Tongue (tissue), 2 donors: ENCODE results near the gene NEURL3. TPM values are rescaled to one million over a fixed set of nuclear protein-coding genes. Genes with fewer than 3 reads are reported as not detected.
"Not testable (repeated sequence)": the region's sequence is repeated elsewhere in the genome, so short reads cannot be mapped to it uniquely, and the experiment has no call there.

ENCODE experiments used
- DNase-seq: peaks from one replicate; pipeline ENCODE4 v3.0.0-alpha.2; 2015
- total RNA-seq: library from RNA; depleted of rRNA; stranded (reverse); fragments of >200 nt; gene quantifications from one replicate; pipeline ENCODE4 v1.2.3, GENCODE V29; 2014

NEURL3 gene
- 2.7 TPM for total RNA-seq

DNA sequence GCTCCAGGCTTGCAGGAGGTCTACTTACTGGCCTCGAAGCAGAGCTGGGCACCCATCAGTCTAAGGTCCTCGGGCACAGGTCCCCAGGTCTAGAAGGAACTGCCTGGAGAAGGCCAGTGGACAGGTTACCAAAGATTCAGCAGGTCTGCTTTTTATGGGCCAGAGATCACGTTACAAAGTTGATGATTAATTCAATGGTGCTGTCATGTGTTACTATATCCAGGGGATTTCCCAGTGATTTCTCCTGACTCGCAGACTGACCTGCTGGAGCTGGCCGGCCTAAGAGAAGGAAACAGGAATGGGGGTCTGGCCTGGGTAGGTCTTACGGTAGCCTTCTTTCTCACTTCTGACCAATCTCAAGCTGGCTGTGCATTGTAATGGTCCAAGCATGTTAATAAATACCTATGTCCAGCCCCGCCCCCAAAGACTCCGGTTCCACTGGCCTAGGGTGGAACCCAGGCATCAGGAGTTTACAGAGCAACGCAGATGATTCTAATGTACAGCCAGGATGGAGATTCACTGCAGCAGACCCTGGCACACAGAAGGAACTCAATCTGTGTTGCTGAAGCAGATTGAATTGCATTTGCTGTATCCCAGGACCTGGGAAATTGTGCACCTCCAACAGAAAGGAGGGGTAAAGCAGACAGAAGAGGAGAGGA is at the start of gene NEURL3:
NEURL3 (minus strand) TSS at position 127 of the 659 bp plus-strand sequence; CDS start at position 56, 71 bp downstream.
- DNase-seq: no peak

DNA sequence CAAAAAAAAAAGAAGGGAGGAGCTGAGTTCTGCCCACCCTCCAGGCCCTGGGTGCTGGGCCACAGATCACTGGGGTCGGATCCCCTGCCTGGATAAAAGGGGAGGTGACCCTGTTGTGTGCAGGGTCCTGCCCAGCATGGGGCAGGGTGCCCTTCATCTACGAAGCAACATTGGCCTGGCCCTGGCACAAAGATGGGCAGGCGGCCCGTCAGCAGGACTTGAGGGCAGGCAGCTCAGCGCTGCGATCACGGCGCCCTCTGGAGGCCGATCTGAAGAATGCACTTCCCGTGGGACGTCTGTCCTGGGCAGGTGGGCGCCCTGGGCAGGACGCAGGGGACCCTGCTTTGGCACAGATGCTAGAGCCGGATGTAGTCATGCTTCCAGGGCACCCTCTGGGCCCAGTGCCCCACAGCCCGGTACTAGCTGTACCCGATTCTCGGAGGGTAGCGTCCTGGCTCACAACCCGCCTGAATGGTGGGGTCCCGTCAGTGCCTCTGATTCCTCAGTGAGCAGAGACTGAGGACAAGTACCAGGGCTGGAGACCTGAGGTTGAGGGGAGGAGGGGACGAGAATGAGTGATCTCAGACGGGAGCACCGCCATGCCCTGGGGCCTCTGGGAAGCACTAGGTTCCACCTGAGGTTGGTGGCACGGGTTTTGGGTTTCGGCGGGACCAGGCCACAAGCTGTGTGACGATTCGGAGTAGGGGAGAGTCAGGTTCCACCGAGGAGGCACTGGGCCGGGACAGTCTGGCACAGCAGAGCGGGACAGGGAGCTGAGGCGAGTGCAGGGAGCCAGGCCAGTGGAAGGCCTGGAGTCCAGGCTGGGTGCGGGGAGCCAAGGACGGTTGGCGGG is 49.4 kb upstream of the NEURL3 start:
- DNase-seq: peak; percentile 75

DNA sequence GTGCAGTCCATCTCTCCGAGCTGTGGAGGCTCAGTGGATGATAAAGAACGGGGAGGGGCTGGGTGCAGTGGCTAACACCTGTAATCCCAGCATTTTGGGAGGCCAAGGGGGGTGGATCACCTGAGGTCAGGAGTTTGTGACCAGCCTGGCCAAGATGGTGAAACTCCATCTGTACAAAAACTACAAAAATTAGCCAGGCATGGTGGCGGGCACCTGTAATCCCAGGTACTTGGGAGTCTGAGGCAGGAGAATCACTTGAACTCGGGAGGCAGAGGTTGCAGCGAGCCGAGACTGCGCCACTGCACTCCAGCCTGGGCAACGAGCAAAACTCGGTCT is 48.8 kb upstream of the NEURL3 start:
- DNase-seq: not testable (repeated sequence)

DNA sequence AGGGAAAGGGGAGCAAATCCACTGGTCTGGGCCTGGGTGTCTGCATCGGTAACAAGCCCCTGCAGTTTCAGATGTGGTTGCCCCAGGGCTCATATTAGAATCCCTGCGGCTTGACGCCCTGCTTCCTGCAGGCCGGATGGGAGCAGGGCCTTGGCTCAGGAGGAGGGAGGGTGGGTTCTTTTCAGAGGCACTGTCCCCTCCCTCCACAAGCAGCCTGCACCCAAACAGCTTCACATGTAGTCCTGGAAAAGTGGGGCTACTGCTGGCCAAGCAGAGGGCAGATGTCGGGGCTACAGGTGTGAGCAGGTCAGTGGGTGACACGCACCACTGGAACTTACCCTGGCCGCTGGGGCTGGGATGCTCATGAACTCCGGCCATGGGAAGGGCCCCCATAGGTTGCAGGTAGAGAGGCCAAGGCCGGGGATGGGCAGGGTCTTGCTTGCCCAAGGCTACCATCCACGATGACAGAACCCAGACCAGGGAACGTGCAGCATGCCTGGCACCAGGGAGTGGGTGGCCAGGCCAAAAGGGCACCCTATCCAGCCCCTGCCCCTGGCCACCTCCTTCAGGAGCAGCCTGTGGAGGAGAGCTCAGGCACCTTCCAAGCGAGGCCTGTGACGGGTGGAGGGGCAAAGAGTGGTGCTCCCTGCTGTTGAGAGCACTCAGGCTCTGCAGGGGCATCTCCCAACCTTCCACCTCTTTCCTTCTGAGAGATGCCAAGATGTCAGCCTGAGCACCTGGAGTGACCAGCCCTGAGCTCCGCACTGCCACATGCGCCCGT is 48.2 kb upstream of the NEURL3 start:
- no peak for DNase-seq

- DNase-seq: no peak
These were observed 47.4 kb upstream of the NEURL3 start for GRCh38 chr2:96552315-96553175.

DNA sequence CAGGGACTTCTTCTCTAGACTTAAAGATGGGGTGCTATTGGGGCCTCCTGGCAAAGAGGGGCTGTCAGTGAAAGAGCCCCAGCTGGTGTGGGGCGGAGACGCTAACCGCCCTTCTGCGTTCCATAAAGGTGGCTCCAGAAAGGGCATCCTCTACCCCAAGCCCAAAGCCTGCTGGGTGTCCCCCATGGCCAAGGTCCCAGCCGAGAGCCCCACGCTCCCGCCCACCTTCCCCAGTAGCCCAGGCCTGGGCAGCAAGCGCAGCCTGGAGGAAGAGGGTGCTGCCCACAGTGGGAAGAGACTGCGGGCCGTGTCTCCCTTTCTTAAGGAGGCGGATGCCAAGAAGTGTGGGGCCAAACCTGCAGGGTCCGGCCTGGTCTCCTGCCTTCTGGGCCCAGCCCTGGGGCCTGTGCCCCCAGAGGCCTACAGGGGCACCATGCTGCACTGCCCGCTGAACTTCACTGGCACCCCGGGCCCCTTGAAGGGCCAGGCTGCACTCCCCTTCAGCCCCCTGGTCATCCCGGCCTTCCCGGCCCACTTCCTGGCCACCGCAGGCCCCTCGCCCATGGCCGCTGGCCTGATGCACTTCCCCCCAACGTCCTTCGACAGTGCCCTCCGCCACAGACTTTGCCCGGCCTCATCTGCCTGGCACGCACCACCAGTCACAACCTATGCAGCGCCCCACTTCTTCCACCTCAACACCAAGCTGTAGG is 46.6 kb upstream of the NEURL3 start:
- DNase-seq: no peak

DNA sequence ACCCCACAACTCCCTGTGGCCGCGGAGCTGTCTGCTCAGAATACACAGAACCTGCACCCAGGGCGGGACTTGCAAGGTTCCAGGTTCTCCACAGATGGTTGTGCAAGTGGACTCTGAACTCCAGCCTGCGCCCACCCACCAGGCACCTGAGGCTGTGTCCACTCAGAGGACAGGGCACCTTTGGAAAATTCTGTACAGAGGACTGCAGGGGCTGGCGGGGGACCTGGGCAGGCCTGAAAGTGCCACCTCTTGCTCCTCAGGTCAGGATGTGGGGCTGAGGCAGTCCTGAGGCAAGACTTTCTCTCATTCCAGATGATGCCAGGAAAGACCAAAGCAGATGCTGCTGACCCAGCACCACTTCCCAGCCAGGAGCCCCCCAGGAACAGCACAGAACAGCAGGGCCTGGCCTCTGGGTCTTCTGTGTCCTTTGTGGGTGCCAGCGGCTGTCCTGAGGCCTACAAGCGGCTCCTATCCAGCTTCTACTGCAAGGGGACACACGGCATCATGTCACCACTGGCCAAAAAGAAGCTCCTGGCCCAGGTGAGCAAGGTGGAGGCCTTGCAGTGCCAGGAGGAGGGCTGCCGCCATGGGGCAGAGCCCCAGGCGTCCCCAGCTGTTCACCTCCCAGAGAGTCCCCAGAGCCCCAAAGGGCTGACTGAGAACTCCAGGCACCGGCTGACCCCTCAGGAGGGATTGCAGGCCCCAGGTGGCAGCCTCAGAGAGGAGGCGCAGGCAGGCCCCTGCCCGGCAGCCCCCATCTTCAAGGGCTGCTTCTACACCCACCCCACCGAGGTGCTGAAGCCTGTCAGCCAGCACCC is 45.8 kb upstream of the NEURL3 start:
- no peak for DNase-seq

DNA sequence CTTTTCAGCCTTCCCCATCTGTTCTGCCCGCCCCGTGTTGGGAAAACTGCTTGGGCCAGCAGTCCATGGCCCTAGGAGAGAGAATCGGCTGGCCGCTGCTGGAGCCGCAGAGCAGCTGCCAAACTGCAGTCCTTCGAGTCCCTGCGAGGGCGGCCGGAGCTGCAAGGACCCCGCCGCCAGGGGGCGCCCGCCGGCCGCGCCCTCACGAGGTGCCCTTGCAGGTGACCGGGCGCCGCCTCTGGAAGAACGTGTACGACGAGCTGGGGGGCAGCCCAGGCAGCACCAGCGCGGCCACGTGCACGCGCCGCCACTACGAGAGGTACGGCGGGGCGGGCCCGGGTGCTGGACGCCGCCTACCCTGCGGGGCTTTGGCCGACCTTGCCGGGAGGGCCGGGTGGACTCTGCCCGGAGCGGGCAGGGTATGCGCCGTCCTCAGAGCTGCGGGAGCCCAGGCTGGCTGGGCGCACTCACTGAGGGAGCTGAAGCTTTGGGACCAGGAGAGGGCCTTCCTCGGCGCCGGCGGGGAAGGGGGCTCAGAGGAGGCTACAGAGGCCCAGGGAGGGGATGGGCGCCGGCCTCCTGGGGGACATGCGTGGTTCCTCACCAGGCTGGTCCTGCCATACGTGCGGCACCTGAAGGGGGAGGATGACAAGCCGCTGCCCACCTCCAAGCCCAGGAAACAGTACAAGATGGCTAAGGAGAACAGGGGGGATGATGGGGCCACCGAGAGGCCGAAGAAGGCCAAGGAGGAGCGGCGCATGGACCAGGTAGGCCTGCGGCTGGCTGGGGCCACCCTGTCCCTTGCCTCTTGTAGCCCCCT is 45.0 kb upstream of the NEURL3 start:
- DNase-seq: no peak

DNA sequence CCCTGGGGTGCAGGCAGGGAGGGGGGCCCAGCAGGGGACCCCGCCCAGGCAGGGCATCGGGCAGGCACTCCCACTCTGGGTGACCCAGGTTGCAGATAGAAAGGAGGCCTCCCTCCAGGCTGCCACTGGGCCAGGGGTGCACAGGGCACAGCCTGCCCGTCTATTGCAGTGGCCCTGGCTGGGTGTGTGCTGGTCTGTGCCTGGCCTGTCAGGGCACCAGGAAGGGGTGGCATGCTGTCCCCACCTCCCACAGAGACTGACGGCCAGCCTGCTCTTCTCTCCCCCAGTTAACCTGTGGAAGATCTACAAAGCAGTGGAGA is 44.3 kb upstream of the NEURL3 start:
- DNase-seq: no peak

DNA sequence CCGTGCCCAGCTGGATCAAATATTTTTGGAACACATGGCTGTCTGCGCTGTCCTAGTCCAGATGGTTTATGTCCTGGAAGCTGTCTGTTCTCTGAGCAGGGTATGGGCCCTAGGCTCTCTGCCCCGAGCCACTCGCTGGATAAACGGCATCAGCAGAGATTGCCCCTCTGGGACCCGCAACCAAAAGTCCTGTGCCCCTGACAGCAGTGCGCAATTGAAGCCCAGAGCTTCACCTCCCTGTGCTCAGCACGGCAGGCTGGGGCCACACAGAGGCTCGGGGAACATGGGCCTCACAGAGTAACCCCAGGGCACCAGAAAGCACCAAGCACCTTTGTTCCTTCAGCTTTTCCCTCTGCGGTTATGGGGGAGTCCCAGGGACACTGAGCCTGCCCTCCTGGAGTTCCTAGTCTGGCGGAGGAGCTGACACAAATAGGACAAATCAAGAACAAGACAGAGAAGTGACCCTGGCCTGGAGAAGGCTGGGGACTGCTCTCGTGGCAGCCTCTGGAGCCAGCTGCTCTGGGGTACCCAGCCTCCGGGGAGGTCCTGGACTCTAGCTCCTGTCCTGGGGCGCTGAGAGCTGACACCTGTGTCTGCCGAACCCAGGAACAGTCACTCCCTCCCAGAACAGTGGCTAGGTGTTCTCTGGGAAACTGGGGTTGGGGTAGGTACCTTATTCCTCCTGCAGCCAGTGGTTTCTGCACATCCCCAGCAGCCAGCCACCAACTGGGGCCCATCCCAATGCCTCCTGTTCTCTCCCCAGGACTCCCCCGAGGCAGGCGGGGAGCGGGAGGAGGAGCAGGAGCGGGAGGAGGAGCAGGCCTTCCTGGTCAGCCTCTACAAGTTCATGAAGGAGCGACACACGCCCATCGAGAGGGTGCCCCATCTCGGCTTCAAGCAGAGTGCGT is 43.7 kb upstream of the NEURL3 start:
- no peak for DNase-seq

- peak; percentile 54 for DNase-seq
These were observed 42.6 kb upstream of the NEURL3 start for GRCh38 chr2:96547731-96548171.

- DNase-seq: no peak
These were observed 42.1 kb upstream of the NEURL3 start for GRCh38 chr2:96547203-96547641.

GRCh38 chr2:96546797-96547196 is 41.6 kb upstream of the NEURL3 start:
- DNase-seq: no peak

- no peak for DNase-seq
These were observed 41.2 kb upstream of the NEURL3 start for GRCh38 chr2:96546321-96546720.

DNA sequence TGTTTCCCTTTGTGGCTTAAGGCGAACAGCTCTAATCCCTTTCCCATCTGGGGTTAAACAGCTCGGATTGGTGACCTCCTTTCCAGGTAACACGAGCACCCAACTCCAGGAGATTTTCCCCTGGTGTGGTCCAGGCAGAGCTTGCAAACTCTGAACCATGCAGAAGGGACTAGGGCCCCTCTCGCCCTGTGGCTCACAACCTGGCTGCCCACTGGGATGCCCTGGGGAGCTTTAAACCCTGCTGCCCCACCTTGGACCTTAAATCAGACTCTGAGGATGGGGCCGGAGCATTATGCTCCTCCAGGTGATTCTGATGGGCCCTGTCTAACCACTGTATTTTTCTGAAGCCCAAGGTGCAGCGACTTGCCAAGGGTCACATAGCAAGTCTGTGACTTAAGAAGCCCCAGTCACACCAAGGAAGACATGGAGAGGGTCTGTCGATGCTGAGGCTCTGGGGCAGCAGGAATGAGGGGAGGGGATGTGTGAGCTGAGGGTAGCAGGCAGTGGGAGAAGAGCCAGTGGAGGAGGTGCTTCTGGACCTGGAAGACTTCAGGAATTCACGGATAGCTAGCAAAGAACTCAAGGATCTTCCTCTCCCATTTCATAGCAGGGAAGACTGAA is 37.3 kb upstream of the NEURL3 start:
- no peak for DNase-seq

GRCh38 chr2:96541398-96542152 is 36.4 kb upstream of the NEURL3 start:
- DNase-seq: peak; percentile 50

DNA sequence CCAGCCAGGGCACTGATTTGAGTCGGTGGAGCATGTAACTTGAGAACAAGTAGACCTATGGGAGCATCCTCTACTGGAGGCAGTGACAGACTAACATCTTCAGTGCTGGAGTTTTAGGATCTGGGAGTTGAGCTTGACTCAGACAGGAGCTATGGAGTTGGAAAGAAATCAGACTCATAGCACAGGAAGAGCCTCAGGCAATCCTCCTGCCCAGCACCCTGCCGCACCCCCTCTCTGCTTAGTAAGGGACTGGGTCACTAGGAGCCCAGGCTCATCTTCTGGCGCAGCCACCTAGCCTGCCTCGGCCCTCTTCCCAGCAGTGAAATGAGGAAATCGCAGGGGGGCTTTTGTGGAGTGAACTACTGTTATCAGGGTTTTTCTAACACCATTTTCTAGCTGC is 35.0 kb upstream of the NEURL3 start:
- DNase-seq: no peak
